SK-N-SH (cell line): ENCODE data around the gene SLC25A42. TPM values are rescaled to one million over a fixed set of nuclear protein-coding genes. Genes with fewer than 3 reads are reported as not detected.

Experiments
- CTCF ChIA-PET: fragments of 300-600, 350-600 bp; formaldehyde crosslinking; extraction: SDS; loops from one replicate; lab custom pipeline; 2021; lab: Yijun Ruan, JAX
- POLR2A ChIA-PET: fragments of 350-600 bp; sonication (Branson Sonifier 250); formaldehyde crosslinking; extraction: SDS; loops from one replicate; lab custom pipeline; 2020; ENCODE audit warnings: antibody characterized with exemption, inconsistent platforms; lab: Yijun Ruan, JAX
- DNase-seq: peaks from one replicate; pipeline ENCODE4 v3.0.0; 2012
- H2AFZ ChIP-seq: fragments of 200-600 bp; sonication (generic); 2 replicates; pipeline ENCODE4 v1.8.1; 2016; ENCODE audit warnings: antibody characterized with exemption, mild to moderate bottlenecking, low read depth
- H3F3A ChIP-seq: fragments of 200-600 bp; sonication (generic); replicated peaks from 2 replicates; pipeline ENCODE3; 2016; ENCODE audit warnings: antibody characterized with exemption, mild to moderate bottlenecking; ENCODE audit not compliant: insufficient read depth
- H3K27ac ChIP-seq, 2 experiments: fragments of 200-500 bp in 1 of 2; fragments of 200-600 bp in 1 of 2; sonication (Bioruptor generic) in 1 of 2; sonication (generic), shearing (Covaris generic) in 1 of 2; 2 replicates each; pipeline versions ENCODE4 v1.5.1 to v1.6.1; 2014 to 2016; ENCODE audit warnings: low read depth in 2 of 2, inconsistent platforms in 1 of 2, low read length in 1 of 2, mild to moderate bottlenecking in 1 of 2, mixed read lengths in 1 of 2
- H3K27me3 ChIP-seq: fragments of 200-600 bp; sonication (generic), shearing (Covaris generic); 2 replicates; pipeline ENCODE4 v1.6.1; 2016; ENCODE audit warnings: mixed run types; ENCODE audit not compliant: insufficient read depth
- H3K36me3 ChIP-seq, 2 experiments: fragments of 200-500 bp in 1 of 2; fragments of 200-600 bp in 1 of 2; sonication (Bioruptor generic) in 1 of 2; sonication (generic) in 1 of 2; replicated peaks in 1 of 2; 2 replicates each; pipeline versions ENCODE3 to v1.5.1; 2014 to 2016; ENCODE audit warnings: low read length in 1 of 2, mild to moderate bottlenecking in 1 of 2; ENCODE audit not compliant: insufficient read depth in 2 of 2, control insufficient read depth in 1 of 2
- H3K4me1 ChIP-seq, 2 experiments: fragments of 200-500 bp in 1 of 2; fragments of 200-600 bp in 1 of 2; sonication (Bioruptor generic) in 1 of 2; sonication (generic), shearing (Covaris generic) in 1 of 2; 2 replicates each; pipeline versions ENCODE4 v1.5.1 to v1.6.1; 2014 to 2016; ENCODE audit warnings: low read depth in 1 of 2, low read length in 1 of 2, mixed run types in 1 of 2; ENCODE audit not compliant: insufficient read depth in 2 of 2, control insufficient read depth in 1 of 2
- H3K4me2 ChIP-seq: fragments of 200-600 bp; sonication (generic), shearing (Covaris generic); 2 replicates; pipeline ENCODE4 v1.6.1; 2017; ENCODE audit warnings: mixed run types
- H3K4me3 ChIP-seq, 2 experiments: fragments of 200-500 bp in 1 of 2; fragments of 200-600 bp in 1 of 2; sonication (Bioruptor generic) in 1 of 2; sonication (generic), shearing (Covaris generic) in 1 of 2; 2 replicates each; pipeline versions ENCODE4 v1.5.1 to v1.8.1; 2014 to 2016; ENCODE audit warnings: low read depth in 2 of 2, inconsistent platforms in 1 of 2, low read length in 1 of 2, mild to moderate bottlenecking in 1 of 2, mixed read lengths in 1 of 2, moderate library complexity in 1 of 2
- H3K79me2 ChIP-seq: fragments of 200-600 bp; sonication (generic); 2 replicates; pipeline ENCODE4 v1.8.1; 2017; ENCODE audit warnings: mild to moderate bottlenecking; ENCODE audit not compliant: insufficient read depth
- H3K9ac ChIP-seq: fragments of 200-600 bp; sonication (generic); 2 replicates; pipeline ENCODE4 v1.6.1; 2017; ENCODE audit warnings: mixed run types
- H3K9me2 ChIP-seq: fragments of 200-600 bp; sonication (generic); 2 replicates; pipeline ENCODE4 v1.6.1; 2017; ENCODE audit warnings: mixed run types
- H3K9me3 ChIP-seq: fragments of 200-600 bp; sonication (generic); 2 replicates; pipeline ENCODE4 v1.6.1; 2017; ENCODE audit warnings: mixed run types, mild to moderate bottlenecking, moderate library complexity
- H4K20me1 ChIP-seq: fragments of 200-600 bp; sonication (generic); 2 replicates; pipeline ENCODE4 v1.6.1; 2017; ENCODE audit warnings: mild to moderate bottlenecking, mixed run types; ENCODE audit not compliant: insufficient read depth
- ELF1 ChIP-seq: IDR thresholded peaks from 2 replicates; pipeline ENCODE4 v1.4.0; 2012
- EP300 ChIP-seq, 2 experiments: IDR thresholded peaks; 2 replicates each; pipeline versions ENCODE4 v1.4.0 to v1.6.1; 2012; ENCODE audit warnings: borderline replicate concordance in 1 of 2, low read depth in 1 of 2, low read length in 1 of 2
- GABPA ChIP-seq: IDR thresholded peaks from 2 replicates; pipeline ENCODE4 v1.4.0; 2012; ENCODE audit warnings: low read depth, mild to moderate bottlenecking
- JUND ChIP-seq: IDR thresholded peaks from 2 replicates; pipeline ENCODE4 v1.4.0; 2012
- RAD21 ChIP-seq: IDR thresholded peaks from 2 replicates; pipeline ENCODE4 v1.6.1; 2012; ENCODE audit warnings: mild to moderate bottlenecking, low read length
- SIN3A ChIP-seq: IDR thresholded peaks from 2 replicates; pipeline ENCODE4 v1.6.1; 2012; ENCODE audit warnings: low read depth, mild to moderate bottlenecking, low read length, moderate library complexity, borderline replicate concordance
- SMC3 ChIP-seq: IDR thresholded peaks from 2 replicates; pipeline ENCODE4 v1.6.1; 2012; ENCODE audit warnings: low read depth, low read length, improper control_type of control experiment
- TAF1 ChIP-seq: IDR thresholded peaks from 2 replicates; pipeline ENCODE4 v1.6.1; 2012; ENCODE audit warnings: low read depth, mild to moderate bottlenecking, low read length, moderate library complexity, borderline replicate concordance
- TEAD4 ChIP-seq: IDR thresholded peaks from 2 replicates; pipeline ENCODE4 v1.4.0; 2012; ENCODE audit warnings: mild to moderate bottlenecking, borderline replicate concordance; ENCODE audit not compliant: insufficient read depth
- WGBS: methylation state at CpG from one replicate; pipeline ENCODE4 v1.1.6; 2017; ENCODE audit warnings: low lambda C conversion rate; 5-methylcytosine and 5-hydroxymethylcytosine counted together
- polyA plus RNA-seq, 3 experiments: library from polyadenylated mRNA; depleted of rRNA; stranded (reverse); fragments of >200 nt; gene quantifications; 2 replicates each; pipeline ENCODE4 v1.2.3, GENCODE V29; 2012
- TF ChIP-seq, protein P1 (sequence below): IDR thresholded peaks from 2 replicates; pipeline ENCODE4; 2012
- TF ChIP-seq, protein P2 (sequence below): fragments of 150-350 bp; IDR thresholded peaks from 2 replicates; pipeline ENCODE4 v1.6.1; 2016; ENCODE audit warnings: mild to moderate bottlenecking, low read depth, low read length
- TF ChIP-seq, protein P3 (sequence below): fragments of 200-600 bp; sonication (generic); IDR thresholded peaks from 2 replicates; pipeline ENCODE4 v1.6.1; 2017; ENCODE audit warnings: antibody characterized with exemption, mild to moderate bottlenecking, moderate library complexity

SLC25A42 gene
- polyA plus RNA-seq, 1 of the 3 experiments (the other 2 are of a cell fraction) = 6.1 TPM

DNA sequence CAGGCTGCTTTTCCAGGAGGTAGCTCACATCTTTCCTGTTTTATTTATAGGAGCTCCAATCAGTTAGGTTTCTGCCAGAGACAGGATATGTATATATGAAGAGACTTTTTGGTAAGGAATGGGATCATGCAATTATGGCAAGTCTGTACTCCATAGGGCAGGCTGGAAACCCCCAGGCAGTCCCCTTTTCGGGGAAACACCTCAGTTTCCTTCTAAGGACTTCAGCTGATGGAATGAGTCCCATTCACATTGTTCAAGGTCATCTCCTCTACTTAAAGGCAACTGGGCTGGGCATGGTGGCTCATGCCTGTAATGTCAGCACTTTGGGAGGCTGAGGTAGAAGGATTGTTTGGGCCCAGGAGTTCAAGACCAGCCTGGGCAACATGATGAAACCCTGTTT is 10.9 kb upstream of the SLC25A42 start:
- Histone ChIP-seq H3K4me2 (no peak overlapping the region), H3K9ac (no peak overlapping the region), H2AFZ (no peak overlapping the region), H3K4me1 (no peaks in the 10 kb centered on the region), H3K79me2 (no peaks in the 10 kb centered on the region), H3K27ac (no peak overlapping the region), H3K36me3 (peaks cover 5 to 38% of the 10 kb centered on the region in 2 experiments), H3K27me3 (no peaks in the 10 kb centered on the region), H4K20me1 (no peaks in the 10 kb centered on the region), H3K4me3 (no peak overlapping the region), H3K9me2 (no peaks in the 10 kb centered on the region), H3F3A (no peaks in the 10 kb centered on the region), H3K9me3 (no peaks in the 10 kb centered on the region)
- DNase-seq = no peak
- CTCF ChIA-PET = interaction anchor here (0.7 to 5.6 kb wide), 9 partner anchors 9 to 158 kb away, joined by 3 to 34 read pairs (median 4); partner anchors contain the start of gene SLC25A42
- POLR2A ChIA-PET = interaction anchor here (0.6 kb wide), 2 partner anchors 13 to 54 kb away, joined by 3 read pairs; no protein-coding TSS in a partner anchor
- WGBS = 81% methylated on average over 1 of the region's 1 CpG
- TF ChIP-seq, protein P1, sequence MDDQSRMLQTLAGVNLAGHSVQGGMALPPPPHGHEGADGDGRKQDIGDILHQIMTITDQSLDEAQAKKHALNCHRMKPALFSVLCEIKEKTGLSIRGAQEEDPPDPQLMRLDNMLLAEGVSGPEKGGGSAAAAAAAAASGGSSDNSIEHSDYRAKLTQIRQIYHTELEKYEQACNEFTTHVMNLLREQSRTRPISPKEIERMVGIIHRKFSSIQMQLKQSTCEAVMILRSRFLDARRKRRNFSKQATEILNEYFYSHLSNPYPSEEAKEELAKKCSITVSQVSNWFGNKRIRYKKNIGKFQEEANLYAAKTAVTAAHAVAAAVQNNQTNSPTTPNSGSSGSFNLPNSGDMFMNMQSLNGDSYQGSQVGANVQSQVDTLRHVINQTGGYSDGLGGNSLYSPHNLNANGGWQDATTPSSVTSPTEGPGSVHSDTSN = no peak
- no peak for TF ChIP-seq ELF1
- TF ChIP-seq JUND = no peak
- TF ChIP-seq TAF1 = no peak
- no peak for TF ChIP-seq TEAD4
- no peak for TF ChIP-seq GABPA
- TF ChIP-seq EP300 (IDR thresholded peaks at IDR 0.05; ENCODE audit: borderline replicate concordance in 1 of 2, low read depth in 1 of 2, low read length in 1 of 2) = no peak

DNA sequence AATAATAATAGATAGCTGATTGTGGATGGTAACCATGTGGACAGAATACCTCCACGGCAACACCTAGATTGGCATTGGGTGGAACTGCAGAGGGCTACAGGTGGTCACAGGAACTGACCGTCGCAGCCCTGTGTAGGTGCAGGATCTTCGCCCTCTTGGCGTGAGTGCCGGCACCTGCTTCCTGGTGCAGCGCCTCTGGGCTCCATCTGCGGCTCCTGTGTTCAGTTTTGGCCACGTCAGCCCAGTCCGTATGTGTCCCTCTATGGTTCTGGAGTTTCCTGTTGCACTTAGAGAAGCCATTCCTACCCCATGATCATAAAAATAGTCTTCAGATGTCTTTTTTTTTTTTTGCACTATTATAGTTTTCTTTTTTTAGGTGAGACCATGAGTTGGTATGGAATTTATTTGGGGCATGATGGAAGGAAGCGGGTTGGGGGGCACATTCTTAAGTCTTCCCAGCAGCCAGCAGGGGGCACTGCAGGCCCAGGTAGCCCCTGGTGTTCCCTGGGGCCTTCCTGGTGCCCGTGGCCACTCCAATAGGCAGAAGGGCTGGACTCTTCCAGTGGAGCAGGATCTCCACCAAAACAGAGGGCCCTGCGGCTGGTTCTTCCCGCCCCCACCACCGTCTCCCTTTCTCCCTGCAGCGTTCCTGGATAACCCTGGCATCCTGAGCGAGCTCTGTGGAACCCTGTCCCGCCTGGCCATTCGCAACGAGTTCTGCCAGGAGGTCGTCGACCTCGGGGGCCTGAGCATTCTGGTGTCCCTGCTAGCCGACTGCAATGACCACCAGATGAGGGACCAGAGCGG is 10.1 kb upstream of the SLC25A42 start:
- peak; percentile 82 for DNase-seq
- no peak overlapping the region for H3K9ac ChIP-seq
- H3K4me3 ChIP-seq = no peak overlapping the region; a peak in 1 of 4 replicates
- H4K20me1 ChIP-seq = no peaks in the 10 kb centered on the region
- no peaks in the 10 kb centered on the region for H3K9me2 ChIP-seq
- no peak overlapping the region for H3K4me2 ChIP-seq
- WGBS = 92% methylated on average over 24 of the region's 25 CpGs
- H3K27me3 ChIP-seq = no peaks in the 10 kb centered on the region
- TF ChIP-seq, protein P2, sequence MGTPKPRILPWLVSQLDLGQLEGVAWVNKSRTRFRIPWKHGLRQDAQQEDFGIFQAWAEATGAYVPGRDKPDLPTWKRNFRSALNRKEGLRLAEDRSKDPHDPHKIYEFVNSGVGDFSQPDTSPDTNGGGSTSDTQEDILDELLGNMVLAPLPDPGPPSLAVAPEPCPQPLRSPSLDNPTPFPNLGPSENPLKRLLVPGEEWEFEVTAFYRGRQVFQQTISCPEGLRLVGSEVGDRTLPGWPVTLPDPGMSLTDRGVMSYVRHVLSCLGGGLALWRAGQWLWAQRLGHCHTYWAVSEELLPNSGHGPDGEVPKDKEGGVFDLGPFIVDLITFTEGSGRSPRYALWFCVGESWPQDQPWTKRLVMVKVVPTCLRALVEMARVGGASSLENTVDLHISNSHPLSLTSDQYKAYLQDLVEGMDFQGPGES = no peak
- TF ChIP-seq SIN3A = no peak
- TF ChIP-seq, protein P3, sequence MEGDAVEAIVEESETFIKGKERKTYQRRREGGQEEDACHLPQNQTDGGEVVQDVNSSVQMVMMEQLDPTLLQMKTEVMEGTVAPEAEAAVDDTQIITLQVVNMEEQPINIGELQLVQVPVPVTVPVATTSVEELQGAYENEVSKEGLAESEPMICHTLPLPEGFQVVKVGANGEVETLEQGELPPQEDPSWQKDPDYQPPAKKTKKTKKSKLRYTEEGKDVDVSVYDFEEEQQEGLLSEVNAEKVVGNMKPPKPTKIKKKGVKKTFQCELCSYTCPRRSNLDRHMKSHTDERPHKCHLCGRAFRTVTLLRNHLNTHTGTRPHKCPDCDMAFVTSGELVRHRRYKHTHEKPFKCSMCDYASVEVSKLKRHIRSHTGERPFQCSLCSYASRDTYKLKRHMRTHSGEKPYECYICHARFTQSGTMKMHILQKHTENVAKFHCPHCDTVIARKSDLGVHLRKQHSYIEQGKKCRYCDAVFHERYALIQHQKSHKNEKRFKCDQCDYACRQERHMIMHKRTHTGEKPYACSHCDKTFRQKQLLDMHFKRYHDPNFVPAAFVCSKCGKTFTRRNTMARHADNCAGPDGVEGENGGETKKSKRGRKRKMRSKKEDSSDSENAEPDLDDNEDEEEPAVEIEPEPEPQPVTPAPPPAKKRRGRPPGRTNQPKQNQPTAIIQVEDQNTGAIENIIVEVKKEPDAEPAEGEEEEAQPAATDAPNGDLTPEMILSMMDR = peak; percentile 84
- TF ChIP-seq RAD21 = peak; percentile 72
- TF ChIP-seq SMC3 = peak; percentile 48
- no peak for TF ChIP-seq JUND
- H2AFZ ChIP-seq = no peak overlapping the region
- H3K79me2 ChIP-seq = no peaks in the 10 kb centered on the region
- ChIA-PET POLR2A (no interaction called here), CTCF (interaction anchor here (0.7 to 5.6 kb wide), 14 partner anchors 8 to 121 kb away, joined by 3 to 34 read pairs (median 4); no protein-coding TSS in a partner anchor)
- H3F3A ChIP-seq = no peaks in the 10 kb centered on the region
- H3K36me3 ChIP-seq = peaks cover 1 to 38% of the 10 kb centered on the region in 2 experiments
- H3K4me1 ChIP-seq = no peaks in the 10 kb centered on the region
- no peaks in the 10 kb centered on the region for H3K9me3 ChIP-seq
- H3K27ac ChIP-seq = no peak overlapping the region
